ENCODE measurements around the gene AQP1.

Gene AQP1

GRCh38 chr7:30886608-30887011 is 25.0 kb upstream of the AQP1 start:
- no peak for DNase-seq

- no peak for DNase-seq
Observed at GRCh38 chr7:30887464-30887872, 24.2 kb upstream of the AQP1 start.

GRCh38 chr7:30888747-30889146 is 22.9 kb upstream of the AQP1 start:
- no peak for DNase-seq

- DNase-seq = no peak
Observed at GRCh38 chr7:30890226-30890625, 21.4 kb upstream of the AQP1 start.

GRCh38 chr7:30893357-30893756 is 18.3 kb upstream of the AQP1 start:
- no peak for DNase-seq

GRCh38 chr7:30894009-30894408 is 17.6 kb upstream of the AQP1 start:
- no peak for DNase-seq

- no peak for DNase-seq
Observed at GRCh38 chr7:30894866-30895605, 16.6 kb upstream of the AQP1 start.

- no peak for DNase-seq
Observed at GRCh38 chr7:30896036-30896435, 15.6 kb upstream of the AQP1 start.

GRCh38 chr7:30896783-30897637 is 14.6 kb upstream of the AQP1 start:
- no peak for DNase-seq

GRCh38 chr7:30897770-30898169 is 13.9 kb upstream of the AQP1 start:
- no peak for DNase-seq

GRCh38 chr7:30898411-30898810 is 13.2 kb upstream of the AQP1 start:
- no peak for DNase-seq

GRCh38 chr7:30899066-30899465 is 12.6 kb upstream of the AQP1 start:
- no peak for DNase-seq

GRCh38 chr7:30899630-30900029 is 12.0 kb upstream of the AQP1 start:
- no peak for DNase-seq

- DNase-seq = no peak
Observed at GRCh38 chr7:30900053-30900452, 11.6 kb upstream of the AQP1 start.

- DNase-seq = no peak
Observed at GRCh38 chr7:30900803-30901362, 10.8 kb upstream of the AQP1 start.

GRCh38 chr7:30901856-30902255 is 9.8 kb upstream of the AQP1 start:
- no peak for DNase-seq

- no peak for DNase-seq
Observed at GRCh38 chr7:30902466-30902865, 9.2 kb upstream of the AQP1 start.

GRCh38 chr7:30903146-30903545 is 8.5 kb upstream of the AQP1 start:
- DNase-seq = no peak

- DNase-seq = no peak
Observed at GRCh38 chr7:30904561-30904960, 7.1 kb upstream of the AQP1 start.

- no peak for DNase-seq
Observed at GRCh38 chr7:30905078-30906012, 6.3 kb upstream of the AQP1 start.

- no peak for DNase-seq
Observed at GRCh38 chr7:30906014-30906413, 5.6 kb upstream of the AQP1 start.

GRCh38 chr7:30906515-30907240 is 5.0 kb upstream of the AQP1 start:
- no peak for DNase-seq
